Measurements from ENCODE around the gene GCLC. TPM values are rescaled to one million over a fixed set of nuclear protein-coding genes. Genes with fewer than 3 reads are reported as not detected.

The GCLC gene
- total and polyA plus RNA-seq, 4 donors: 13.2 to 40.0 (median 22.9) TPM

- no peak overlapping the region for H3K27ac ChIP-seq (ENCODE audit: low read depth in 1 of 2, low read length in 1 of 2)
- no peak for DNase-seq
- peaks cover 0 to 19% (median 0%) of the 10 kb centered on the region in 5 donors for H3K4me1 ChIP-seq (ENCODE audit: control insufficient read depth in 5 of 5, insufficient read depth in 5 of 5, low read length in 5 of 5)
- H3K4me3 ChIP-seq: no peak overlapping the region
- no peak for ATAC-seq (ENCODE audit: insufficient read depth, low FRiP score)
- H3K9ac ChIP-seq (ENCODE audit: insufficient read depth in 1 of 2, low read length in 2 of 2): no peak overlapping the region
- H3K27me3 ChIP-seq (ENCODE audit: control insufficient read depth in 3 of 3, insufficient read depth in 3 of 3, low read length in 2 of 3): peaks cover 0 to 6% (median 0%) of the 10 kb centered on the region in 3 donors
- no peak for TF ChIP-seq CTCF (IDR thresholded peaks at IDR 0.05; ENCODE audit: control extremely low read depth, extremely low read depth)
- H3K36me3 ChIP-seq (ENCODE audit: control insufficient read depth in 4 of 4, insufficient read depth in 4 of 4, low read length in 4 of 4): peaks cover 0 to 16% (median 10%) of the 10 kb centered on the region in 4 donors
- peaks cover 0 to 3% (median 0%) of the 10 kb centered on the region in 4 donors for H3K9me3 ChIP-seq (ENCODE audit: control insufficient read depth in 4 of 4, insufficient read depth in 3 of 4, low read length in 3 of 4)
- 91 to 94% methylated on average over 14 of the region's 14 CpGs for WGBS, 2 donors
Measured at GRCh38 chr6:53520320-53520928, 24.5 kb downstream of the GCLC start.

GRCh38 chr6:53518862-53519261, 26.0 kb downstream of the GCLC start:
- peaks cover 2 to 19% (median 14%) of the 10 kb centered on the region in 4 donors for H3K36me3 ChIP-seq (ENCODE audit: control insufficient read depth in 4 of 4, insufficient read depth in 4 of 4, low read length in 4 of 4)
- WGBS, 2 donors: 72 to 85% methylated on average over 1 of the region's 1 CpG

GRCh38 chr6:53517021-53517420, 27.9 kb downstream of the GCLC start:
- H3K4me3 ChIP-seq: no peak overlapping the region
- ATAC-seq (ENCODE audit: insufficient read depth, low FRiP score) (no peak), DNase-seq (no peak)
- H3K27ac ChIP-seq (ENCODE audit: low read depth in 1 of 2, low read length in 1 of 2): no peak overlapping the region
- WGBS, 2 donors: 78 to 84% methylated on average over 2 of the region's 2 CpGs
- H3K9ac ChIP-seq (ENCODE audit: insufficient read depth in 1 of 2, low read length in 2 of 2): no peak overlapping the region
- H3K9me3 ChIP-seq (ENCODE audit: control insufficient read depth in 4 of 4, insufficient read depth in 3 of 4, low read length in 3 of 4): peaks cover 0 to 3% (median 0%) of the 10 kb centered on the region in 4 donors
- H3K4me1 ChIP-seq (ENCODE audit: control insufficient read depth in 5 of 5, insufficient read depth in 5 of 5, low read length in 5 of 5): peaks cover 0 to 15% (median 2%) of the 10 kb centered on the region in 5 donors
- TF ChIP-seq CTCF (IDR thresholded peaks at IDR 0.05; ENCODE audit: control extremely low read depth, extremely low read depth): no peak
- peaks cover 0 to 9% (median 0%) of the 10 kb centered on the region in 3 donors for H3K27me3 ChIP-seq (ENCODE audit: control insufficient read depth in 3 of 3, insufficient read depth in 3 of 3, low read length in 2 of 3)
- H3K36me3 ChIP-seq (ENCODE audit: control insufficient read depth in 4 of 4, insufficient read depth in 4 of 4, low read length in 4 of 4): peaks cover 6 to 19% (median 14%) of the 10 kb centered on the region in 4 donors

More at GRCh38 chr6:53518862-53519261, 26.0 kb downstream of the GCLC start:
- Histone ChIP-seq H3K27ac (ENCODE audit: low read depth in 1 of 2, low read length in 1 of 2) (no peak overlapping the region), H3K27me3 (ENCODE audit: control insufficient read depth in 3 of 3, insufficient read depth in 3 of 3, low read length in 2 of 3) (peaks cover 0 to 8% (median 0%) of the 10 kb centered on the region in 3 donors), H3K4me3 (no peak overlapping the region), H3K9ac (ENCODE audit: insufficient read depth in 1 of 2, low read length in 2 of 2) (no peak overlapping the region), H3K9me3 (ENCODE audit: control insufficient read depth in 4 of 4, insufficient read depth in 3 of 4, low read length in 3 of 4) (peaks cover 0 to 3% (median 0%) of the 10 kb centered on the region in 4 donors), H3K4me1 (ENCODE audit: control insufficient read depth in 5 of 5, insufficient read depth in 5 of 5, low read length in 5 of 5) (peaks cover 0 to 10% (median 0%) of the 10 kb centered on the region in 5 donors)
- ATAC-seq (ENCODE audit: insufficient read depth, low FRiP score): no peak
- no peak for DNase-seq
- TF ChIP-seq CTCF (IDR thresholded peaks at IDR 0.05; ENCODE audit: control extremely low read depth, extremely low read depth): no peak
